HG02763 (cell line): ENCODE data around the gene MAN2B1.
"Not testable (repeated sequence)": the region's sequence is repeated elsewhere in the genome, so short reads cannot be mapped to it uniquely, and the experiment has no call there.

Source experiments
- ATAC-seq: cut with Tn5 transposase; IDR thresholded peaks from one replicate; pipeline ENCODE4 v1.9.1; 2021; ENCODE audit warnings: mild to moderate bottlenecking, moderate library complexity; ENCODE audit not compliant: unreplicated experiment

The MAN2B1 gene

GRCh38 chr19:12623361-12624031, 43.0 kb downstream of the MAN2B1 start:
- ATAC-seq, result no peak

- ATAC-seq, result not testable (repeated sequence)
These were observed 45.1 kb downstream of the MAN2B1 start for GRCh38 chr19:12621253-12622024.

- ATAC-seq, result no peak
These were observed 48.9 kb downstream of the MAN2B1 start for GRCh38 chr19:12617646-12618045.

- ATAC-seq, result no peak
These were observed 55.2 kb downstream of the MAN2B1 start for GRCh38 chr19:12611361-12611699.

- ATAC-seq, result peak; percentile 76
These were observed 55.8 kb downstream of the MAN2B1 start, which contains the start of the genes ZNF490 and ZNF791 for GRCh38 chr19:12610540-12611360. Gene ZNF490 (minus strand): TSS chr19:12610813. CDS start chr19:12610680, 133 bp downstream. Gene ZNF791 (plus strand): TSS chr19:12610920. CDS start chr19:12611080, 160 bp downstream.

- no peak for ATAC-seq
These were observed 58.9 kb downstream of the MAN2B1 start for GRCh38 chr19:12607631-12608030.

- ATAC-seq, result no peak
These were observed 59.7 kb downstream of the MAN2B1 start for GRCh38 chr19:12606796-12607195.

GRCh38 chr19:12603714-12604113, 62.8 kb downstream of the MAN2B1 start:
- ATAC-seq, result no peak

GRCh38 chr19:12597594-12597993, 68.9 kb downstream of the MAN2B1 start:
- ATAC-seq, result no peak

GRCh38 chr19:12596927-12597548, 69.5 kb downstream of the MAN2B1 start:
- no peak for ATAC-seq
